GM18870 (cell line): ENCODE measurements around the gene LARGE1.

ENCODE experiments used
- ATAC-seq: cut with Tn5 transposase; IDR thresholded peaks from one replicate; pipeline ENCODE4 v1.9.1; 2021; ENCODE audit warnings: moderate library complexity; ENCODE audit not compliant: unreplicated experiment

Gene LARGE1

GRCh38 chr22:33606504-33606903 lies 313.8 kb downstream of the LARGE1 start:
- no peak for ATAC-seq

- no peak for ATAC-seq
Observed at GRCh38 chr22:33605666-33606065, 314.6 kb downstream of the LARGE1 start.

GRCh38 chr22:33605221-33605620 lies 315.1 kb downstream of the LARGE1 start:
- ATAC-seq, result no peak

GRCh38 chr22:33601062-33601461 lies 319.2 kb downstream of the LARGE1 start:
- no peak for ATAC-seq

GRCh38 chr22:33600595-33600994 lies 319.7 kb downstream of the LARGE1 start:
- ATAC-seq, result no peak

GRCh38 chr22:33600113-33600512 lies 320.2 kb downstream of the LARGE1 start:
- no peak for ATAC-seq

GRCh38 chr22:33599596-33599995 lies 320.7 kb downstream of the LARGE1 start:
- no peak for ATAC-seq

GRCh38 chr22:33598821-33599220 lies 321.5 kb downstream of the LARGE1 start:
- no peak for ATAC-seq

- no peak for ATAC-seq
Observed at GRCh38 chr22:33597274-33597985, 322.8 kb downstream of the LARGE1 start.

- no peak for ATAC-seq
Observed at GRCh38 chr22:33593818-33594217, 326.5 kb downstream of the LARGE1 start.

GRCh38 chr22:33591946-33592345 lies 328.3 kb downstream of the LARGE1 start:
- ATAC-seq, result no peak

GRCh38 chr22:33589297-33589696 lies 331.0 kb downstream of the LARGE1 start:
- no peak for ATAC-seq

GRCh38 chr22:33588860-33589259 lies 331.4 kb downstream of the LARGE1 start:
- no peak for ATAC-seq

- no peak for ATAC-seq
Observed at GRCh38 chr22:33584152-33584551, 336.1 kb downstream of the LARGE1 start.

GRCh38 chr22:33582822-33583400 lies 337.4 kb downstream of the LARGE1 start:
- no peak for ATAC-seq

GRCh38 chr22:33580310-33580709 lies 340.0 kb downstream of the LARGE1 start:
- no peak for ATAC-seq

GRCh38 chr22:33579448-33580093 lies 340.7 kb downstream of the LARGE1 start:
- no peak for ATAC-seq

- no peak for ATAC-seq
Observed at GRCh38 chr22:33578752-33579151, 341.5 kb downstream of the LARGE1 start.

GRCh38 chr22:33577862-33578411 lies 342.3 kb downstream of the LARGE1 start:
- ATAC-seq, result no peak

GRCh38 chr22:33576205-33576604 lies 344.1 kb downstream of the LARGE1 start:
- ATAC-seq, result no peak

GRCh38 chr22:33575771-33576170 lies 344.5 kb downstream of the LARGE1 start:
- no peak for ATAC-seq

GRCh38 chr22:33575041-33575440 lies 345.2 kb downstream of the LARGE1 start:
- ATAC-seq, result no peak
